Measurements from ENCODE around the gene PLS1. TPM values are rescaled to one million over a fixed set of nuclear protein-coding genes. Genes with fewer than 3 reads are reported as not detected.
"Not testable (repeated sequence)": the region's sequence is repeated elsewhere in the genome, so short reads cannot be mapped to it uniquely, and the experiment has no call there.

Gene PLS1
- total RNA-seq, 1 donor from 2014 or later: 1.4 TPM

GRCh38 chr3:142597906-142598305 is 1.7 kb downstream of the PLS1 start:
- DNase-seq: no peak

GRCh38 chr3:142601713-142602112 is 5.5 kb downstream of the PLS1 start:
- DNase-seq: no peak

GRCh38 chr3:142602619-142603385 is 6.6 kb downstream of the PLS1 start:
- no peak for DNase-seq

GRCh38 chr3:142603386-142603705 is 7.2 kb downstream of the PLS1 start:
- DNase-seq: not testable (repeated sequence)

GRCh38 chr3:142604940-142605339 is 8.7 kb downstream of the PLS1 start:
- no peak for DNase-seq

- no peak for DNase-seq
Measured at GRCh38 chr3:142608631-142609030, 12.4 kb downstream of the PLS1 start.

GRCh38 chr3:142609136-142609535 is 12.9 kb downstream of the PLS1 start:
- DNase-seq: no peak

GRCh38 chr3:142611206-142611605 is 15.0 kb downstream of the PLS1 start:
- DNase-seq: no peak

GRCh38 chr3:142613491-142613890 is 17.3 kb downstream of the PLS1 start:
- DNase-seq: no peak

GRCh38 chr3:142614059-142614626 is 17.9 kb downstream of the PLS1 start:
- DNase-seq: no peak

GRCh38 chr3:142615171-142615570 is 19.0 kb downstream of the PLS1 start:
- DNase-seq: no peak

- no peak for DNase-seq
Measured at GRCh38 chr3:142618917-142619461, 22.8 kb downstream of the PLS1 start.

GRCh38 chr3:142622405-142622804 is 26.2 kb downstream of the PLS1 start:
- no peak for DNase-seq

GRCh38 chr3:142623194-142623593 is 27.0 kb downstream of the PLS1 start:
- no peak for DNase-seq

- no peak for DNase-seq
Measured at GRCh38 chr3:142624341-142625152, 28.4 kb downstream of the PLS1 start.

GRCh38 chr3:142625153-142625440 is 28.9 kb downstream of the PLS1 start:
- DNase-seq: no peak

- DNase-seq: no peak
Measured at GRCh38 chr3:142626971-142627370, 30.8 kb downstream of the PLS1 start.

GRCh38 chr3:142628801-142629200 is 32.6 kb downstream of the PLS1 start:
- DNase-seq: no peak

GRCh38 chr3:142633073-142633472 is 36.9 kb downstream of the PLS1 start:
- no peak for DNase-seq

GRCh38 chr3:142636050-142636449 is 39.9 kb downstream of the PLS1 start:
- no peak for DNase-seq

GRCh38 chr3:142636664-142637063 is 40.5 kb downstream of the PLS1 start:
- no peak for DNase-seq

- DNase-seq: no peak
Measured at GRCh38 chr3:142638291-142638690, 42.1 kb downstream of the PLS1 start.

GRCh38 chr3:142641504-142641903 is 45.3 kb downstream of the PLS1 start:
- no peak for DNase-seq

Data from skin of body (tissue), 2 donors.